ENCODE data around the gene KCNG2. TPM values are rescaled to one million over a fixed set of nuclear protein-coding genes. Genes with fewer than 3 reads are reported as not detected.

Gene KCNG2
- polyA plus RNA-seq, 1 donor from 2014 or later, result not detected

- Histone ChIP-seq H3K9me3 (ENCODE audit: low read length) (no peaks in the 10 kb centered on the region), H3K4me3 (ENCODE audit: low read length) (peak overlapping the region; percentile 67), H3K9ac (ENCODE audit: low read length) (no peak overlapping the region), H3K27me3 (ENCODE audit: insufficient read depth, low read depth, low read length) (peaks cover 47% of the 10 kb centered on the region), H3K4me2 (ENCODE audit: low read length) (no peak overlapping the region), H3K79me2 (replicated peaks; ENCODE audit: insufficient read depth, low read length) (no peaks in the 10 kb centered on the region), H2AFZ (ENCODE audit: low read depth, low read length) (no peak overlapping the region), H4K20me1 (ENCODE audit: insufficient read depth) (no peaks in the 10 kb centered on the region), H3F3A (ENCODE audit: insufficient read depth, low read length, poor library complexity, severe bottlenecking) (no peaks in the 10 kb centered on the region), H3K9me2 (ENCODE audit: insufficient read depth, low read length) (no peaks in the 10 kb centered on the region), H3K27ac (ENCODE audit: low read length) (no peak overlapping the region), H3K36me3 (ENCODE audit: insufficient read depth, low read length) (no peaks in the 10 kb centered on the region)
- no peak for TF ChIP-seq SMC3 (conservative IDR thresholded peaks at IDR 0.05; ENCODE audit: poor library complexity)
- no peak for TF ChIP-seq POLR2AphosphoS5 (IDR thresholded peaks at IDR 0.05)
- no peak for TF ChIP-seq TAF1 (IDR thresholded peaks at IDR 0.05; ENCODE audit: low read depth)
- no peak for TF ChIP-seq EP300 (conservative IDR thresholded peaks at IDR 0.05; ENCODE audit: poor library complexity, severe bottlenecking)
- TF ChIP-seq MXI1 (conservative IDR thresholded peaks at IDR 0.05; ENCODE audit: poor library complexity, severe bottlenecking), result no peak
- TF ChIP-seq RAD21 (conservative IDR thresholded peaks at IDR 0.05), result no peak
- TF ChIP-seq, protein P1, sequence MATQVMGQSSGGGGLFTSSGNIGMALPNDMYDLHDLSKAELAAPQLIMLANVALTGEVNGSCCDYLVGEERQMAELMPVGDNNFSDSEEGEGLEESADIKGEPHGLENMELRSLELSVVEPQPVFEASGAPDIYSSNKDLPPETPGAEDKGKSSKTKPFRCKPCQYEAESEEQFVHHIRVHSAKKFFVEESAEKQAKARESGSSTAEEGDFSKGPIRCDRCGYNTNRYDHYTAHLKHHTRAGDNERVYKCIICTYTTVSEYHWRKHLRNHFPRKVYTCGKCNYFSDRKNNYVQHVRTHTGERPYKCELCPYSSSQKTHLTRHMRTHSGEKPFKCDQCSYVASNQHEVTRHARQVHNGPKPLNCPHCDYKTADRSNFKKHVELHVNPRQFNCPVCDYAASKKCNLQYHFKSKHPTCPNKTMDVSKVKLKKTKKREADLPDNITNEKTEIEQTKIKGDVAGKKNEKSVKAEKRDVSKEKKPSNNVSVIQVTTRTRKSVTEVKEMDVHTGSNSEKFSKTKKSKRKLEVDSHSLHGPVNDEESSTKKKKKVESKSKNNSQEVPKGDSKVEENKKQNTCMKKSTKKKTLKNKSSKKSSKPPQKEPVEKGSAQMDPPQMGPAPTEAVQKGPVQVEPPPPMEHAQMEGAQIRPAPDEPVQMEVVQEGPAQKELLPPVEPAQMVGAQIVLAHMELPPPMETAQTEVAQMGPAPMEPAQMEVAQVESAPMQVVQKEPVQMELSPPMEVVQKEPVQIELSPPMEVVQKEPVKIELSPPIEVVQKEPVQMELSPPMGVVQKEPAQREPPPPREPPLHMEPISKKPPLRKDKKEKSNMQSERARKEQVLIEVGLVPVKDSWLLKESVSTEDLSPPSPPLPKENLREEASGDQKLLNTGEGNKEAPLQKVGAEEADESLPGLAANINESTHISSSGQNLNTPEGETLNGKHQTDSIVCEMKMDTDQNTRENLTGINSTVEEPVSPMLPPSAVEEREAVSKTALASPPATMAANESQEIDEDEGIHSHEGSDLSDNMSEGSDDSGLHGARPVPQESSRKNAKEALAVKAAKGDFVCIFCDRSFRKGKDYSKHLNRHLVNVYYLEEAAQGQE (IDR thresholded peaks at IDR 0.05; ENCODE audit: borderline replicate concordance), result no peak
- no peak for TF ChIP-seq EZH2 (IDR thresholded peaks at IDR 0.05; ENCODE audit: borderline replicate concordance, insufficient read depth, low read length, poor library complexity, severe bottlenecking)
- TF ChIP-seq CTCF (IDR thresholded peaks at IDR 0.05; ENCODE audit: poor library complexity, severe bottlenecking), result no peak
Observed at GRCh38 chr18:79796531-79797405, 970 bp upstream of the KCNG2 start.

GRCh38 chr18:79798346-79798998 lies 734 bp downstream of the KCNG2 start:
- Histone ChIP-seq H4K20me1 (ENCODE audit: insufficient read depth) (no peaks in the 10 kb centered on the region), H3F3A (ENCODE audit: insufficient read depth, low read length, poor library complexity, severe bottlenecking) (no peaks in the 10 kb centered on the region), H3K36me3 (ENCODE audit: insufficient read depth, low read length) (no peaks in the 10 kb centered on the region), H3K79me2 (replicated peaks; ENCODE audit: insufficient read depth, low read length) (no peaks in the 10 kb centered on the region), H3K4me3 (ENCODE audit: low read length) (peak overlapping the region; percentile 67), H3K9me2 (ENCODE audit: insufficient read depth, low read length) (no peaks in the 10 kb centered on the region), H2AFZ (ENCODE audit: low read depth, low read length) (no peak overlapping the region), H3K27ac (ENCODE audit: low read length) (no peak overlapping the region), H3K4me2 (ENCODE audit: low read length) (no peak overlapping the region), H3K9me3 (ENCODE audit: low read length) (no peaks in the 10 kb centered on the region), H3K9ac (ENCODE audit: low read length) (no peak overlapping the region), H3K27me3 (ENCODE audit: insufficient read depth, low read depth, low read length) (peaks cover 47% of the 10 kb centered on the region)
- peak; percentile 50 for TF ChIP-seq EZH2 (IDR thresholded peaks at IDR 0.05; ENCODE audit: borderline replicate concordance, insufficient read depth, low read length, poor library complexity, severe bottlenecking)
- TF ChIP-seq POLR2AphosphoS5 (IDR thresholded peaks at IDR 0.05), result no peak
